Stimulated activated CD4-positive, alpha-beta T cell treated with anti-CD3 and anti-CD28 coated beads, TNF-alpha, amount 100 ng/mL, for 48 hours (primary cell): ENCODE measurements around the gene HERC5.
A peak's percentile ranks its signal among the peaks of the same experiment; 100 is the strongest.

Experiments
- DNase-seq, 3 donors: peaks; one replicate each; pipeline ENCODE4 v3.0.0-alpha.2; 2020; ENCODE audit warnings: low read depth in 3 of 3

HERC5 gene

GRCh38 chr4:88522702-88523324 is 65.9 kb downstream of the HERC5 start:
- peak in 2 of 3 donors; percentile 6 to 31 for DNase-seq

DNA sequence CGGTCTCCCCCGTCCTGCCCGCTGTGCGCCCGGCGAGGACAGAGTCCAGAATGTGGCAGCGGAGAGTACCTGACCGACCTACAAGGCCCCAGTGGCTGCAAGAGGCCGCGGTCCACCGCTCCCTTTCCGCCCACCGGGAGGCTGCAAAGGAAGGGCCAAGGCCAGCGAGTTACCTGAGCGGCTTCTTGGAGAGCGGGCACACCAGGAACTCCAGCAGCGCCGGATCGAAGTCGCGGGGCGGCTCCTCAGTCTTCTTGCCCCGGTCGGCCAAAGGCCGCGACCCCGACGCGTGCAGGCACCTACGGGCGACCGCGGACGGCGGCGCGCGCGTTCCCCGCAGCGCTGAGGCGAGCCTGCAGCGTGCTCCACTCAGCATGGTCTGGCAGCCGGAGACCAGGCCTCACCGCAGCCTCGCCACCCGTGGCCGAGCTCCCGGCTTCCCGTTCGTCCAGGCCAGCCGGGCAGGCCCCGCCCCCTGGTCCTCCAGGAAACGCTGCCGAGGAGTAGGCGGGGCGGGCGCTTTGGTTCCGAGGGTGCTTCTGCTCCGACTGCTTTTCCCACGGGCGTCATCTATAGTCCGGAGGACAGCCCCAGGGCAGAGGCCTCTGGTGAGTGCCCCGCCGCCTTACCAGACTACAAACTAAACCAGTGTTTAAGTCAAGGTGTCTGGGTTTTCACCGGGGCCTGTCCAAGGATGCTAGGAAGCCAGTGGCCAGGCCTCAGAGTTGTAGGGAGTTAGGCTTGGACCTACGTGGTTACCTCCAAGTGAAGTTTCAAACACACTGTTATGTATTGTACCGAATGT is 66.6 kb downstream of the HERC5 start, which contains the start of gene PYURF:
TSS of gene PYURF (minus strand) at position 452 of the 805 bp plus-strand sequence. CDS start at position 376, 76 bp downstream.
- peak; percentile 70 to 79 (median 74) for DNase-seq

GRCh38 chr4:88524171-88524570 is 67.3 kb downstream of the HERC5 start:
- DNase-seq: no peak

DNA sequence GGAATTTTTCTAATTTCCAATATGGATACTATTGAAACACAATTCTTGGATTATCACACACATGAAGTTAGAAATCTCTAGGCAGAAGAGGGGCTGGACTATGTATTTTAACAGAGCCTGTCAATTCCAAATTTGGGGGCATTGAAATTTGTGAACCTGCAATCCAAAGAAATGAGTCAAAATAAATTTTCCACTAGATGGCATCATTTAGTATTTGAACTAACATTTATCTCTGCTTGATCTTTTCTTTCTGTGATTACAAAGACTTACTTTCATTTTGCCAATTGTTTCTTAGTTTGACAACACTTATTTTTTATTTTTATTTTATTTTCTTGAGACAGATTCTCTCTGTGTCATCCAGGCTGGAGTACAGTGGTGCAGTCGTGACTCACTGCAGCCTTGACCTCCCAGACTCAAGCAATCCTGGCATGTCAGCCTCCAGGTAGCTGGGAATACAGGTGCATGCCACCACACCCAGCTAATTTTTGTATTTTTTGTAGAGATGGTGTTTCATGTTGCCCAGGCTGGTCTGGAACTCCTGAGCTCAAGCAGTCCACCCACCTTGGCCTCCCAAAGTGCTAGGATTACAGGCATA is 69.4 kb downstream of the HERC5 start:
- DNase-seq: no peak

GRCh38 chr4:88527787-88528186 is 70.9 kb downstream of the HERC5 start:
- DNase-seq: no peak

DNA sequence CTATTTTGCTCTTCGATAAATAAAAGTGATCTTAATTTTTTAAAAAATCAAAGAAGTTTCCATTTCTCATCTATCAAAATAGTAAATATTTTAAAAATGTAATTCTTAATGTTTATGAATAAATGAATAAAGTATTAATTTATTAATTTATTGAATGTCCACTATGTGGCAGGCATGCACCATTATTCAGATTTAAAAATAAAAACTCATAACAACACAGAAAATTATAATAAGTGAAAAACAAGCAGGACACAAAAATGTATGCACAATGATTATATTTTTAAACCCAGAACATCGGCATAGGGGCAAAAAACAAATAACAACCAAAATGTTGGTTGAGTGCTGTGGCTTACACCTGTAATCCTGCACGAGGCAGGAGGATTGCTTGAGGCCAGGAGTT is 71.9 kb downstream of the HERC5 start:
- DNase-seq: no peak

- DNase-seq: no peak
Measured at GRCh38 chr4:88531549-88531948, 74.6 kb downstream of the HERC5 start.

DNA sequence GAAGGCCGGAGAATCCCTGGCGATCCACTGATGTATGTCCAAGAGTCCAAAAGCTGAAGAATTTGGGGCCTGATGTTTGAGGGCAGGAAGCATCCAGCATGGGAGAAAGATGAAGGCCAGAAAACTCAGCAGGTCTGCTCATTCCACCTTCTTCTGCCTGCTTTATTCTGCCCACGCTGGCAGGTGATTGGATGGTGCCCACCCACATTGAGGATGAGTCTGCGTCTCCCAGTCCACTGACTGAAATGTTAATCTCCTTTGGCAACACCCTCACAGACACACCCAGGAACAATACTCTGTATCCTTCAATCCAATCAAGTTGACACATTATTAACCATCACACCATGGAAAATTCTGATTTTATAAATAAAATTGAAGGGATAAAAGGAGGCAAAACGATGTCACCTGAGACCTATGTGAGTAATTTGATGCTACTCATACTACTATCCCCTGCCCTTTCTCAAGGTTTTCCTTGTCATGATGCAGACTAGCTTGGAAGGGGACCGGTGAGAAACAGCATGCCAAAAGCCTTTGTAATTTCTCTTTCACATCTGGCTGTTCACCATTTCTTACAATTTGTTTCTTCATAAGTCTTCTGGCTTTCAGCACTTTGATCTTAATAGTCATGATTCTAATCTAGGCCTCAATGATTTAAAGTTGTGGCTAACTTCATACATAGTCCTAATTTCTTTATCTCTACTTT is 76.3 kb downstream of the HERC5 start:
- no peak for DNase-seq

DNA sequence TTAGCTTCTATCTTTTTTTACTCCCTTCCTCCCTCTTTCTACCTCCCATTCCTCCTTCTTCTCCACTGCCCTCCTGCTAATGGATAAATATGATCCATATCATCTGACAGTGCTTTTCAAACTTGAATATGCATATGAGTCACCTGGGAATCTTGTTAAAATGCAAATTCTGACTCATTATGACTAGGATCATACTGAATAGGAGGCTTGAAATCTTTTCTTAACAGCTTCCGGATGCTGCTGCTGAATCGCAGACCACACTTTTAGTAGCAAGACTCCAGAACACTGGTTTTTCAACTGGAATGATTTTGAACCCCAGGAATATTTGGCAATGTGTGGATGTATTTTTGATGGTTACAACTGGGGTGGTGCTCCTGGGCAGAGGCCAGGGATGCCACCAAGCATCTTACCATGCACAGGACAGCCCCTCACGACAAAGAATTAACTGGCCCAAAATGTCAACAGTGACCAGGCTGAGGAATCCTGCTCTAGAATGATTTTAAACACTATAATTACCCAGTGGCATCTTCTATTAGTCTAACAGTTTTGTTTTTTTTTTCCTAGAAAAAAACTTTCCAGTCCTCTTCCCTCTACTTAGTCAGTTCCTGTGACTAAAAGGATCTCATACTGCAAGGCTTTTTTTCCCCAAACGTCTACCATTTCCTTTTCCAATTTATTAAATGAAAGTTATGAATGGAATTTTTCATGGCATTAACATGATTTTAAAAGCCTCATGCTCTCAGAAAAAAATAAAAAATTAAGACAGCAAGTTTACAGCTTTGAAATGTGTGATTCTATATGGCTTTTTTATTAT is 77.2 kb downstream of the HERC5 start:
- no peak for DNase-seq

DNA sequence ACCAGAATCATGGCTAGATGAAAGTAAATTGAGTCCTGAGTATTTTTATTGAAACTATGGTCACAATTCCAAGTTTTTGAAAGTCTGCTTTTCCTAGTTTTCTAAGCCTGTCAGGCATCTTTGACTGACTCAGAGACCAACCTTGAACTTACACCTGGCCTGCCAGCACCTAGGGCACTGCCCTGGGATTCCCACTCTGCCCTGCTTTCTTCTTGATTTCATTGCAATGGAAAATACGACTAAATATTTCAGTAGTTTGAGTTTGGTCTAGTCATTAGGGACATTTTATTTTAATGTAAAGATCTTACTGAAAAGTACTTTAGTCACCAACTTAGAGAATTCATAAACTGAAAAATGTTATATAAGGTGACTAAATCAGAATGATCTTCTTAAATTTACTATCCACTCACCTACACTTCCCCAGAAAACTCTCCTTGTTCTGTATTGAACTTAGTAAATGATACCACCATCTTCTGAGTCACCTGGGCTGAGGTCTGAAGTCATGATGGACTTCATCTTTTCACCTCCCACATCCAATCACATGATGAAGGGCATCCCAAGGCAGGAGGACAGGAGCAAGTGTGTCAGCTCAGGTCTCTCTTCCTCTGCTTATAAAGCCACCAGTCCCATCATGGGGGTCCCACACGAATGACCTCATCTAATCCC is 78.3 kb downstream of the HERC5 start:
- peak in 2 of 3 donors; percentile 14 to 17 for DNase-seq

DNA sequence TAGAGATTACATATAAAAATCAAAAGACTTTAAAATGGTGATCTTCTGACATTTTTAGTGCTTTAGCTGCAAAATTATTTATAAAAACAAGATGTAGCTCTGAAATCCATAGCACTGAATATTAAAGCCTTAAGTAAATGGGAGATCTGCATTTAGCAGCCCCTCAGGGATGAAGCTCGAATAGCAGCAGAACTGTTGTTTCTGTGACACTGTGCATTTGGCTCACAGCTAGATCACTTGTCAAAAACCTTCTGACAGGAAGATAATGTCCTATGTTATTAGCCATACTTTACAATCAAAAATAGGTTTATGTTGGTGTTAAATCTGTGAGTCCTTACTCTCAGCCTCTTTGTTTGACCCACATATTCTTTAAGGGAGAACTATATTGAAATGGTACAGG is 80.8 kb downstream of the HERC5 start:
- DNase-seq: no peak

- peak; percentile 61 to 69 (median 62) for DNase-seq
Measured at GRCh38 chr4:88539322-88540068, 82.6 kb downstream of the HERC5 start.

DNA sequence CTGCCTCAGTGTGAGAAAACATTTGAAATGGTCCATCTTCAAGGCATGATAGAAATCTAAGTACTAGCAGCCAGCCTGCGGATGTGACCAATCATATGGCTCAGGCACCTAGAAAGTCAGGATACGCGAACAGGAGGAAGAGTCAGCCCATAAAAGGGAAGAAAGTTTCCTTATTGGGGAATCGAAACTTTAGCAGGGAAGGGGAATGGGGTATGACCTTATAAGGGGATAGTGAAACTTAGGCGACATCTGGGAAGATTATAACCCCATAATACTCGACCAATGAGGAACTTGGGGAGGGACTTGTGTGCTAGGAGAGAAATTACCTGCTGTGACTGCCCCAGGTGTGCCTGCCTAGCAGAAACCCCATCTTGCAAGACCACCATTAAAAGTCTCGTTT is 92.9 kb downstream of the HERC5 start:
- no peak for DNase-seq
